Activated CD8-positive, alpha-beta memory T cell treated with anti-CD3 and anti-CD28 coated beads, Interleukin-2, amount 10 ng/mL, durations not matched to agents 7 days and 5 days (primary cell): ENCODE data around the gene DAG1. TPM values are rescaled to one million over a fixed set of nuclear protein-coding genes. Genes with fewer than 3 reads are reported as not detected.

Experiments
- ATAC-seq: fragments of 150-1000 bp; cut with Tn5 transposase; one replicate; pipeline ENCODE4 v1.10.0; 2021; ENCODE audit warnings: moderate library complexity
- CTCF ChIA-PET: fragments of 350-600 bp; sonication (Branson Sonifier 250); formaldehyde crosslinking; loops from one replicate; lab custom pipeline; 2021; ENCODE audit warnings: antibody characterized with exemption; lab: Charles Lee
- DNase-seq: peaks from one replicate; pipeline ENCODE4 v3.0.0-alpha.2; 2020
- H3K27ac Mint-ChIP-seq: one replicate; pipeline ENCODE4 v1.8.0; 2021; ENCODE audit warnings: mild to moderate bottlenecking, mixed read lengths
- H3K27me3 Mint-ChIP-seq: one replicate; pipeline ENCODE4 v1.8.0; 2021; ENCODE audit warnings: mixed read lengths
- H3K36me3 Mint-ChIP-seq: one replicate; pipeline ENCODE4 v1.8.0; 2021; ENCODE audit warnings: mild to moderate bottlenecking, mixed read lengths
- H3K4me1 Mint-ChIP-seq: one replicate; pipeline ENCODE4 v1.8.0; 2021; ENCODE audit warnings: mixed read lengths
- H3K4me3 Mint-ChIP-seq: one replicate; pipeline ENCODE4 v1.8.0; 2021; ENCODE audit warnings: mild to moderate bottlenecking, moderate library complexity, mixed read lengths
- H3K9me3 Mint-ChIP-seq: one replicate; pipeline ENCODE4 v1.8.0; 2022; ENCODE audit warnings: low read depth, mixed read lengths
- total RNA-seq, 2 experiments: library from RNA; stranded (reverse); gene quantifications; one replicate each; pipeline ENCODE4 v1.2.3, GENCODE V29; 2021

Gene DAG1
- total RNA-seq, 2 experiments from 2014 or later: 17.6 to 17.9 TPM

DNA sequence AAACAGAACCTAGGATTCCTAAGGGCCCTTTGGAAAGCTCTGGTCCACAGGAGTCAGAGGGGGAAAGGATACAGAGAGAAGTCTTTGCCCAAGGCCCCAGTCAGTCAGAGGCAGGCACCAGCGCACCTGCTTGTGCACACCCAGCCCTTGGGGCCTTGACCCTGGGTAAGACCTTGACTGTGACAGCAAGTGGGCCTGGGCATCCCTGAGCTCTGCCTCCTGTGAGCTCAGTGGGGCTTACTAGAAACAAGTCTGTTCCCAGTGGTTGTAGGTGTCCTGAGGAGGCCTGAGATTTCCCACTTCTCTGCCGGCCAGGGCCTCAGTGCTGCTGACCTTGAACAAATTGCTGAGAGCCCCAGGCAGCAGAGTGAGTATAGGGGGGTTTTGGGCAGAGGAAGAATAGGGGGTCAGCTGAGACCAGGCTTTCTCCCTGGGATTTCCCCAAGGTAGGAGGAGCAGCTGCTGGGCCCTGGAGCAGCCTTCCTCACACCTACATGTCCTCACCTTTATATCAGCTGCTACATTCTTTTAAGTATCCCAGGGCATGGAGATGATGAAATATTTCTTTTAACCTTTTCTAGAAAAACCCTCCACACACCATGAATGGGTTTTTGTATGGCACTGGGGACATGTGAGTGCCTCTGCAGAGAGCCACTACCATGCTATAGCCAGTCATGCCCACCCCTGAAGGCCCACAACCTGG, 9.7 kb upstream of the DAG1 start:
- Mint-ChIP-seq H3K36me3 (no peaks in the 10 kb centered on the region), H3K4me1 (no peaks in the 10 kb centered on the region), H3K27ac (no peak overlapping the region), H3K27me3 (no peaks in the 10 kb centered on the region), H3K4me3 (no peak overlapping the region), H3K9me3 (no peaks in the 10 kb centered on the region)
- no peak for DNase-seq
- ATAC-seq: no peak
- CTCF ChIA-PET: interaction anchor here (0.6 to 3.1 kb wide), 4 partner anchors 11 to 133 kb away, joined by 3 to 11 read pairs (median 4); no protein-coding TSS in a partner anchor

DNA sequence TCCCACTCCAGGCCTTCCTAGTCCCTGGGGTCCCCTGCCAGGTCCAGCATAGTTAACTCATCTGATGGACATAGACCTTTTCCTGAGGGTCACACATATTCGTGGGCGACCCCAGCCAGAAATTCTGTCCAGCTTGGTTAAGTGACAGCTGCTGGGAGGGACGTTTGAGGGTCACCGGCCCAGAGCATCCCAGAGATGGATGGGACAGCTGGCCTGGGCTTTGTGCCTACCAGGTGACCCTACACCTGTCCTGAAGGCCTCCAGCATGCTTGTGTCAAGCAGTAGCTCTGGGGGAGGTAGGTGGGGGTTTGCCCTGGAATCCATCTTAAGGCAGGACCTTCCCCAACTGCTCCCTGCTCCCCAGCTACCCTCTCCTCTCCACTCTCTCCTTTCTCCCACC, 9.1 kb upstream of the DAG1 start:
- Mint-ChIP-seq H3K36me3 (no peaks in the 10 kb centered on the region), H3K27me3 (no peaks in the 10 kb centered on the region), H3K4me3 (no peak overlapping the region), H3K27ac (no peak overlapping the region), H3K9me3 (no peaks in the 10 kb centered on the region), H3K4me1 (no peaks in the 10 kb centered on the region)
- DNase-seq (no peak), ATAC-seq (no peak)
- CTCF ChIA-PET: interaction anchor here (0.6 to 3.1 kb wide), 4 partner anchors 12 to 134 kb away, joined by 3 to 11 read pairs (median 4); no protein-coding TSS in a partner anchor

DNA sequence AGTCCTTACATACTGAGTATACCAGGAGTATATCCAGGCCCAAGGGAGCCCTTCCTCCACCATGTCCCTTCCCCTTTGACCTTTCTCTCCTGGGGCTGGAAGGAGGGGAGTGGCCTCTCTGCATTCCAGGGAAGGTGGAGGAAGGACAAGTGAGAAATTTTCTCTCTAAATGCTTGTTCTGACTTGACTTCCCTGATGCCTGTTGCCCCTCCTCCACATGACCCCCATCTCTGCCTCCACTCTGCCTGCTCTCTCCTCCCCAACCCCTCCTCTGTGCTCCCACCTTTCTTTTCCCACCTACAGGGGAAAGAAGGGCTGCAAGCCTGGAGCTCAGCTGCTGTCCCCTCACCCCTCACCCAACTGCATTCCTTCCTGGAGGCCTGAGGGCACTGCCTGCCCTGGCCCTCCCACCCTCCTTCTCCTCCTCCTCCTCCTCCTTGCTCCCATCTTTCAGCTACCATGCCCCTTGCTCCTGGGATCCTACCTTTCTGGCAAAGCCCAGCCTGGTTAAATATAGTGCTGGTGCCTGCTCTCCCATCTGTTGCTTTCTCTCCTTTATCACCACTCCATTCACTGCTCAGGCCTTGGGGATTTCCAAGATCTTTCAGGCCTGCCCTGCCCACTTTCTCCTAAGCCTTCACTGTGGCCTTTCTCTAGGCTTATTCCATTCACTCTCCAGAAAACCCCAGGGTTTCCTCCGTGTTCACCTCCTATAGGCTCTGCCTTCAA, 8.5 kb upstream of the DAG1 start:
- no peak overlapping the region for H3K4me3 Mint-ChIP-seq
- no peaks in the 10 kb centered on the region for H3K9me3 Mint-ChIP-seq
- no peaks in the 10 kb centered on the region for H3K4me1 Mint-ChIP-seq
- H3K36me3 Mint-ChIP-seq: no peaks in the 10 kb centered on the region
- H3K27ac Mint-ChIP-seq: no peak overlapping the region
- no peak for ATAC-seq
- no peak for DNase-seq
- CTCF ChIA-PET: interaction anchor here (1.3 to 3.1 kb wide), 3 partner anchors 12 to 291 kb away, joined by 3 to 11 read pairs (median 4); partner anchors contain the start of gene KLHDC8B
- no peaks in the 10 kb centered on the region for H3K27me3 Mint-ChIP-seq

DNA sequence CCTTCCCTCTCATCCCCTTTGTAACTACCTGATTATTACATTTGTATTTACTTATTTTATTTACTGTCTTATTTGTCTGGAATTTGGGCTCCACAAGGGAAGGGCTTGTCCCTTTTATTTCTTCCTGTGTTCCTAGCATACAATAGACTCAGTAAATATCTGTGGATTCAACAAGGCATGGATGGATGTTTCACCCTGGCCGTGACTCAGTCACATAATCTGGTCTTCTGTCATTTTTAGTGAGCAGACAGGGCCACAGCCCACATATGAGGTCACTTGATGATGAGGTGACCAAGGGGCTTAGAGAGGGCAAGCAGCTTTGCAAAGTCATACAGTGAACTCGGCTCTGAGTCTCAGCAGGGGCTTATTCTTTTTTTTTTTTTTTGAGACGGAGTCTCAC, 7.8 kb upstream of the DAG1 start:
- CTCF ChIA-PET: interaction anchor here (1.3 kb wide), 1 partner anchor 291 kb away, joined by 3 read pairs; the partner anchor contains the start of gene KLHDC8B
- DNase-seq (no peak), ATAC-seq (no peak)
- Mint-ChIP-seq H3K9me3 (no peaks in the 10 kb centered on the region), H3K27me3 (no peaks in the 10 kb centered on the region), H3K36me3 (no peaks in the 10 kb centered on the region), H3K27ac (no peak overlapping the region), H3K4me1 (no peaks in the 10 kb centered on the region), H3K4me3 (no peak overlapping the region)

DNA sequence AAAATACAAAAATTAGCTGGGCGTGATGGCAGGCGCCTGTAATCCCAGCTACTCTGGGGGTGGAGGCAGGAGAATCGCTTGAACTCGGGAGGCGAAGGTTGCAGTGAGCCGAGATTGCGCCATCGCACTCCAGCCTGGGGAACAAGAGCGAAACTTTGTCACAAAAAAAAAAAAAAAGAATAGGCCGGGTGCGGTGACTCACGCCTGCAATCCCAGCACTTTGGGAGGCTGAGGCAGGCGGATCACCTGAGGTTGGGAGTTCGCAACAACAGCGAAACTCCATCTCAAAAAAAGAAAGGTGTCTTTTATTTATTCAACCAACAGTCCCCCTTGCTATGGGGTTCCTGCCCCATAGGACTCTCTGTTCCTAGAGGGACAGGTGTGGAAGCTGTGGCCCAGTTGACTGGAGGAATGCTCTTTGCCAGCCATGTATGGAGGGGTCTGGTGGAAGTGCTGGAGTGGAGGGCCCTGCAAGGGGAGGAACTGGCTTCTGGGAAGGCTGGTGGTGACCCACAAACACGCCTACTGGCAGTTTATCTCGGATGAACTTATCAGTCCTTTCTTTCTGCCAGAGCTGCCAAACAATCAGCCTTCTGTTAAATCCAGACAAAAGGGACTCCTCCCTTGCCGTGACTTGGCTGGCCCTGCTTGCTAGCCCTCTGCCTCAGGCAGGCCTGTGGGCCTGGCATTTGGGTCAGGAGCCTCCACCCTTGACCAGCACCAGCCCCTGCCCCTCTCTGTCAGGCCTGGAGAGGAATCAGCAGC, 4.6 kb upstream of the DAG1 start:
- no peak for ATAC-seq
- Mint-ChIP-seq H3K4me3 (no peak overlapping the region), H3K36me3 (no peaks in the 10 kb centered on the region), H3K4me1 (peaks cover 6% of the 10 kb centered on the region), H3K27ac (no peak overlapping the region), H3K9me3 (no peaks in the 10 kb centered on the region), H3K27me3 (no peaks in the 10 kb centered on the region)
- CTCF ChIA-PET: no interaction called here
- DNase-seq: no peak

DNA sequence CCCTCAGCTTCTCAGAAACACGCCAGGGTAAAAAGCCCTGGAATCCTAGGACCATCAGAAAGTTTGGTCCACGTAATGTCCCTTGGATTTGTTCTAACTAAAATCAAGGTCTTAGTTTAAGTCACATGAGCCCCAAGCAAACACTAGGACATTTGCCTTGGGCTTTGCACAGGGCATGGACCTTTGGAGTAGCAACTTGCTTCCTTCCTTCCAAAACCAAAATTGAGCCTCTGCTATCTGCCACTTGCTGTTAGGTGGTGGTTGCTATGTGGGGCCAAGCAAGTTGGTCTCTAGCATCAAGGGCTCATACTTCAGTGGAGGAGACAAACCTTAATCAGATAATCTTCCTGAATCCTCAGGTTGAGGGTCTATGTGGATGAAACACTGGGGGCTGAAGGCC, 4.0 kb upstream of the DAG1 start:
- DNase-seq: no peak

DNA sequence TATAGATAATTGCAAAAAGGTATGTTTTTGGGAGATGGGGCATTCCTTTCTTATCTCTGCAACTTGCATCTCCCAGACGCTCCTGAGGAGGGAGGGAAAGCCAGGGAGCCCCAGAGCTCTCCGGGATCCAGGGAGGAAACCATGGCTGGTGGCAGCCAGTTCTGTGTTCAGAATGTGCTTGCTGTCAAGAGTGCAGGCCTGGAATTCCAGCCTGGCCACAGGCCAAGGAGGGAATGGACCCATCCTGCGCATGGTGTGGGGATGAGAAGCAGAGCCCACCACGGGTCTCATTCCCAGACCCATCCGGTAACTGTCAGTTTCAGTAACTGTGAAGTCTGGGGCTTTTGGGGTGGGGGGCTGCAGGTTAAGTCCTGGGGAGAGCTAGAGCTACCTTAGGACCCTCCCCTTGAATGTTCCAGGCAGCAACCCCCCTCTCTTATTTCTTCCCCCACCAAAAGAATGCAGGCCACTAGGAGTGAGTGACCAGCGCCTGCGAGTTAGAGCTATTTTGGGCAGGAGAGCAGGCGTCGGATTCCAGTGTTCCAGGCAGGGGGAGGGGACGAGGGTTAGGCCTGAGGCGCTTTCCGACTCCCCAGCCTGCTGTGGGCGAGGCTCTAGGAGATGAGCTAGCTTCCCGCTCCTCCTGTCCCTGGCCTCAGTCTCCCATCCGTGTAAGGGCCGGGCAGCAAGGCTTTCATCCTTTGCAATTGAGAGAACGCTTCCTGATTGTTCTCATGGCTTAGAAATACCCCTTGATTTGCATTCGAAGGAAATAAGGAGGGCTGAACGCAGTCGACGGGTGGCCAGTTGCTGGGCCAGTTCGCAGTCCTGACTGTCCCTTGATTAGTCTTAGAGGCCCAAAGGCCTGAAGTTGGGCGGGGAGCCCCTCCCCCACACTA, 781 bp upstream of the DAG1 start:
- ATAC-seq (no peak), DNase-seq (no peak)
- Mint-ChIP-seq H3K27ac (peak overlapping the region; percentile 90), H3K4me3 (peak overlapping the region; percentile 83), H3K9me3 (no peaks in the 10 kb centered on the region), H3K36me3 (peaks cover 9% of the 10 kb centered on the region), H3K4me1 (peaks cover 22% of the 10 kb centered on the region), H3K27me3 (no peaks in the 10 kb centered on the region)
- CTCF ChIA-PET: interaction anchor here (0.6 to 4.3 kb wide), 11 partner anchors 12 to 298 kb away, joined by 3 to 27 read pairs (median 4); partner anchors contain the start of genes KLHDC8B, RHOA, TCTA and USP4

More for the DNA sequence above, 4.0 kb upstream of the DAG1 start:
- Mint-ChIP-seq H3K4me3 (no peak overlapping the region), H3K27ac (no peak overlapping the region), H3K9me3 (no peaks in the 10 kb centered on the region), H3K36me3 (no peaks in the 10 kb centered on the region), H3K4me1 (peaks cover 7% of the 10 kb centered on the region), H3K27me3 (no peaks in the 10 kb centered on the region)
- CTCF ChIA-PET: no interaction called here
- no peak for ATAC-seq

DNA sequence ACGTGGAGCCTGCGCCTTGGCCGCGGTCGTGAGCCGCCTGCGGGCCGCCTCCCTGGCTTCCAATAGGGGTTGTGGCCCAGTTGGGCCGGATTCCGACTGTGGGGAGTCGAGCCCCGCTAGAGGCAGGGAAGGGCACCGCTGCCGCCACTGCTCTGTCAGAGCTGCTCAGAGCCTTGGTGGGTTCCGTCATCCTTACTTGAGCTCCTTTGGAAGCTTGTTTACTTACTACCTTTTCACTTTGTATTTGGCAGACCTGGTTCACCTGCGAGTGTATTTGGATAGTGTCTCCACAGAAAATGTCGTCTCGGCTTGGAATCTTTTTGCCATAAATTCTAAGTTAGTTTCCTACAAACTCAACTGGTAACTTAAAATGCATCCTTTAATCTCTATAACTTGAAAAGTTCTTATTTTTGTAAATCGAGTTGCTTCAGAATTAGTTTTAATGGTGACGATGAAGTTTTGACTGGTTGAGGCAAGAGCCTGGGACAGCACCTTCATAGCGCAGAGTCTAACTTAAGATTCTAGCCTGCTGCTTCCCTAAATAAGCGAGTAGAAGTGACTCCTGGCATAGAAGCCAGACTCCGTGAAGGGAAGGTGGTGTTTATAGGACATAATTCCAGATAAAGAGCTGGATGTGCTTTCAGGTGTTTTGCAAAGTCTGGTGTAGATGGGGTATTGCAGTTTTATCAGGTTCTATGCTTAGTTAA, 800 bp downstream of the DAG1 start:
- no peaks in the 10 kb centered on the region for H3K9me3 Mint-ChIP-seq
- CTCF ChIA-PET: interaction anchor here (0.6 to 4.3 kb wide), 10 partner anchors 21 to 731 kb away, joined by 3 to 27 read pairs (median 4); partner anchors contain the start of genes KLHDC8B, QRICH1, RHOA and TCTA
- DNase-seq (no peak), ATAC-seq (peak; percentile 24)
- H3K4me3 Mint-ChIP-seq: peak overlapping the region; percentile 87
- peaks cover 27% of the 10 kb centered on the region for H3K4me1 Mint-ChIP-seq
- H3K27me3 Mint-ChIP-seq: no peaks in the 10 kb centered on the region
- peaks cover 15% of the 10 kb centered on the region for H3K36me3 Mint-ChIP-seq
- peak overlapping the region; percentile 88 for H3K27ac Mint-ChIP-seq

DNA sequence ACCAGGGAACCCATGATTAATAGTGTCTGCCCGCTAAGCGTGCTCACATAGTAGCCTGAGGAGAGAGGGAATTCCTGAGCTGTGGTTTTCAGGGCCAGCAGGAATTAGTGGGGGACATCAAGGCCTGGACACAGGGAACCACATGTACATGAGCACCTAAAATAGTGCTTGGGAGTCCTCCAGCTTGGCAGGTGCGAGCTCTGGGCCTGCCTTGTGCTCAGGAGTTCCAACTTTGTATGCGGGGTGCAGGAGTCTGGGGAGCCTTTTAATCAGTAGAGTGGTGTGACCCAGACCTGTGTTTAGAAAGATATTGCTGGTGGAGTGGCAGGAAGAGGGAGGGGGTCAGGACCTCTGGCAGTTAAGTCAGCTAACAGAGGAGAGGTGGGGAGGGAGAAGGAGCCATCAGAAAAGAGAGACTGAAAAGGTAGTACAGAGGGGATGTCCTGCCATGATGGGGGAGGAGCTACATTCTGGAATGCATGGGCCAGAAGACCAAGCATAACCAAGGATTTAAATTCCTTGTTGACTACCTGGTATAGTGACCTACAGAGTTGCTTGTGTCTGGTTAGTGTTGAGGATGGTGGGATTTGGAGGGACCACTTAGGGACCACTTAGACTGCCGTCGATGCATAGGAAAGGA, 1.9 kb downstream of the DAG1 start:
- CTCF ChIA-PET: interaction anchor here (1.6 to 3.0 kb wide), 2 partner anchors 68 to 732 kb away, joined by 3 to 12 read pairs; no protein-coding TSS in a partner anchor
- Mint-ChIP-seq H3K4me1 (peaks cover 36% of the 10 kb centered on the region), H3K27ac (peak overlapping the region; percentile 88), H3K9me3 (no peaks in the 10 kb centered on the region), H3K36me3 (peaks cover 24% of the 10 kb centered on the region), H3K4me3 (peak overlapping the region; percentile 87), H3K27me3 (no peaks in the 10 kb centered on the region)
- ATAC-seq (no peak), DNase-seq (no peak)

DNA sequence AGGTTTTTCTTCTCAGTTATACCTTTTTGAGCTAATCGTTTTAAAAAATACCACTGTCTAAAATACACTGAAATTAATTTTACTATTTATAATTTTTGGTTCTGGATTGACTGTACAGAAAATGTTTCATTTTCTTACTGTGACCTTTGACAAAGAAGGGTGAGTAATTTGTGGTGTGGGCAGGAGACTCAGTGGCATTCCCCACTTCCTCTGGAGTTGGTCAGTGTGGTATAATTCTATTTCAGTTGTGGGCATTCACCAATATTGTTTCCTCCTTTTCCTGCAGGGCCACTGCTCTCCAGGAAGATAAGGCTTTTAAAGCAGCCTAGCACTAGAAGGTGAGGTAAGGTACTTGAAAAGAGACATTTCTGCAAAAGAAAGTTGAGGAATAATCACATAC, 6.5 kb downstream of the DAG1 start:
- H3K36me3 Mint-ChIP-seq: peaks cover 41% of the 10 kb centered on the region
- H3K4me3 Mint-ChIP-seq: peak overlapping the region; percentile 54
- peak; percentile 82 for DNase-seq
- peak; percentile 75 for ATAC-seq
- CTCF ChIA-PET: interaction anchor here (0.7 to 2.5 kb wide), 5 partner anchors 10 to 1661 kb away, joined by 3 to 6 read pairs (median 3); partner anchors contain the start of gene USP4
- no peaks in the 10 kb centered on the region for H3K27me3 Mint-ChIP-seq
- H3K4me1 Mint-ChIP-seq: peaks cover 29% of the 10 kb centered on the region
- H3K27ac Mint-ChIP-seq: peak overlapping the region; percentile 83
- no peaks in the 10 kb centered on the region for H3K9me3 Mint-ChIP-seq

DNA sequence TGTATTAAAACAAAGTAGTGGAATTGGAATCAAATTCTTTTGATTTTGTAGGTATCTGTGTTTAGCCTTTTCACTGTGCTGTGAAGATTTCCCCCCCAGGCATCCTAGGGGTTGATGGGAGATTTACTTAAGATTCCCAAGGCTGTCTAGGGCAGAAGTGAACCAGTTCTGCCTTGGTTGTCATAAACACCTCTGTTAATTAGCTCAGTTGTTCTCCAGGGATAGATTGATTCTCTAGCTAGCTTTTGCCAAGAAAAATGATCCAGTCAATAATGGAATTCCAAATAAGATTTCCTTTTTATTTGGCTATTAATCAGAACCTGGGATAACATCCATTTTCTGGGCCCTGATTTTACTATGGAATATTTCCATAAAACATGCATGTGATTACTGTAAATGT, 12.7 kb downstream of the DAG1 start:
- Mint-ChIP-seq H3K4me3 (no peak overlapping the region), H3K9me3 (no peaks in the 10 kb centered on the region), H3K36me3 (peaks cover 12% of the 10 kb centered on the region), H3K4me1 (no peaks in the 10 kb centered on the region), H3K27me3 (no peaks in the 10 kb centered on the region), H3K27ac (no peak overlapping the region)
- DNase-seq: no peak
- CTCF ChIA-PET: no interaction called here
- no peak for ATAC-seq
